ENCODE results near the gene ULK4. TPM values are rescaled to one million over a fixed set of nuclear protein-coding genes. Genes with fewer than 3 reads are reported as not detected.

Gene ULK4
- total RNA-seq, 1 experiment from 2014 or later: 6.3 TPM

DNA sequence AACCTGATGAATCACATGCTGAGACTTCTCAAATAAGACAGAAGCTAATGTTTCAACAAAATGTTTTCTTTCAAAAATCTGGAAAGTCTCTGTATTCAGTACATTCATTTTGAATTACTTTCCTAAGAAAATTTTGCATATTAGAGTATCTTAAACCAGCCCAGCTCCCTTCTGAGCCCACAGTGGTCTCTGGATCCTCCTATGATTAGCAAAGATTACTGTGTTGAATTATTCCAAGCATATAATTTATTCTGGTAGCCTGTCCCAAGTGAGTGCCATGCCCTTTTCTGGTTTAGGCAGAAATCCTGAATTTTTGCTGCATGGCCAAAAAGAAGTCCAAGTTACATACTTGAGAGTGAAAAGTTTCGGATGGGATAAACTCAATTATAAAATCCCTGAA, 483.6 kb downstream of the ULK4 start:
- Histone ChIP-seq H3K9ac (ENCODE audit: low read length) (no peak overlapping the region), H3K9me3 (ENCODE audit: control insufficient read depth in 1 of 2, insufficient read depth in 1 of 2, low read depth in 1 of 2, low read length in 2 of 2) (peaks cover 0 to 5% of the 10 kb centered on the region in 2 experiments; a peak in 2 of 4 replicates), H3K4me1 (ENCODE audit: control insufficient read depth in 1 of 2, insufficient read depth in 2 of 2, low read length in 2 of 2) (no peaks in the 10 kb centered on the region), H3K36me3 (ENCODE audit: control insufficient read depth in 1 of 2, insufficient read depth in 2 of 2, low read length in 2 of 2) (no peaks in the 10 kb centered on the region), H3K27me3 (ENCODE audit: insufficient read depth, low read length) (no peaks in the 10 kb centered on the region), H2AFZ (ENCODE audit: low read depth, low read length, poor library complexity, severe bottlenecking) (no peak overlapping the region), H4K20me1 (ENCODE audit: insufficient read depth) (no peaks in the 10 kb centered on the region), H3K4me2 (ENCODE audit: low read length) (no peak overlapping the region), H3K4me3 (replicated peaks in 1 of 2; ENCODE audit: low read depth in 1 of 2, low read length in 2 of 2) (no peak overlapping the region), H3K27ac (ENCODE audit: low read depth, low read length) (no peak overlapping the region), H3K9me2 (ENCODE audit: insufficient read depth) (no peaks in the 10 kb centered on the region), H3K79me2 (ENCODE audit: insufficient read depth, low read length) (no peaks in the 10 kb centered on the region)
- intact Hi-C loops (cut with micrococcal nuclease): no loop called here
- no peak for TF ChIP-seq POLR2AphosphoS5 (IDR thresholded peaks at IDR 0.05; ENCODE audit: low read depth, low read length)
- TF ChIP-seq POLR2A (IDR thresholded peaks at IDR 0.05; ENCODE audit: borderline replicate concordance, extremely low read depth, insufficient read depth, insufficient read length): no peak
- TF ChIP-seq EZH2 (IDR thresholded peaks at IDR 0.05): no peak
- no peak for TF ChIP-seq JUND (IDR thresholded peaks at IDR 0.05)
- TF ChIP-seq, protein P1, sequence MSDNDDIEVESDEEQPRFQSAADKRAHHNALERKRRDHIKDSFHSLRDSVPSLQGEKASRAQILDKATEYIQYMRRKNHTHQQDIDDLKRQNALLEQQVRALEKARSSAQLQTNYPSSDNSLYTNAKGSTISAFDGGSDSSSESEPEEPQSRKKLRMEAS (IDR thresholded peaks at IDR 0.05): no peak
- TF ChIP-seq RAD21 (IDR thresholded peaks at IDR 0.05; ENCODE audit: low read depth): no peak
- TF ChIP-seq SIN3A (IDR thresholded peaks at IDR 0.05; ENCODE audit: low read depth): no peak
- TF ChIP-seq SRF (IDR thresholded peaks at IDR 0.05; ENCODE audit: low read depth): no peak
- no peak for TF ChIP-seq YY1 (IDR thresholded peaks at IDR 0.05; ENCODE audit: extremely low read depth, insufficient replicate concordance, low read depth, low read length)
- TF ChIP-seq, protein P2, sequence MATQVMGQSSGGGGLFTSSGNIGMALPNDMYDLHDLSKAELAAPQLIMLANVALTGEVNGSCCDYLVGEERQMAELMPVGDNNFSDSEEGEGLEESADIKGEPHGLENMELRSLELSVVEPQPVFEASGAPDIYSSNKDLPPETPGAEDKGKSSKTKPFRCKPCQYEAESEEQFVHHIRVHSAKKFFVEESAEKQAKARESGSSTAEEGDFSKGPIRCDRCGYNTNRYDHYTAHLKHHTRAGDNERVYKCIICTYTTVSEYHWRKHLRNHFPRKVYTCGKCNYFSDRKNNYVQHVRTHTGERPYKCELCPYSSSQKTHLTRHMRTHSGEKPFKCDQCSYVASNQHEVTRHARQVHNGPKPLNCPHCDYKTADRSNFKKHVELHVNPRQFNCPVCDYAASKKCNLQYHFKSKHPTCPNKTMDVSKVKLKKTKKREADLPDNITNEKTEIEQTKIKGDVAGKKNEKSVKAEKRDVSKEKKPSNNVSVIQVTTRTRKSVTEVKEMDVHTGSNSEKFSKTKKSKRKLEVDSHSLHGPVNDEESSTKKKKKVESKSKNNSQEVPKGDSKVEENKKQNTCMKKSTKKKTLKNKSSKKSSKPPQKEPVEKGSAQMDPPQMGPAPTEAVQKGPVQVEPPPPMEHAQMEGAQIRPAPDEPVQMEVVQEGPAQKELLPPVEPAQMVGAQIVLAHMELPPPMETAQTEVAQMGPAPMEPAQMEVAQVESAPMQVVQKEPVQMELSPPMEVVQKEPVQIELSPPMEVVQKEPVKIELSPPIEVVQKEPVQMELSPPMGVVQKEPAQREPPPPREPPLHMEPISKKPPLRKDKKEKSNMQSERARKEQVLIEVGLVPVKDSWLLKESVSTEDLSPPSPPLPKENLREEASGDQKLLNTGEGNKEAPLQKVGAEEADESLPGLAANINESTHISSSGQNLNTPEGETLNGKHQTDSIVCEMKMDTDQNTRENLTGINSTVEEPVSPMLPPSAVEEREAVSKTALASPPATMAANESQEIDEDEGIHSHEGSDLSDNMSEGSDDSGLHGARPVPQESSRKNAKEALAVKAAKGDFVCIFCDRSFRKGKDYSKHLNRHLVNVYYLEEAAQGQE (IDR thresholded peaks at IDR 0.05; ENCODE audit: low read depth): no peak
- TF ChIP-seq ELF1 (IDR thresholded peaks at IDR 0.05; ENCODE audit: borderline replicate concordance, low read depth): no peak
- no peak for TF ChIP-seq CBX3 (IDR thresholded peaks at IDR 0.05; ENCODE audit: low read depth)
- TF ChIP-seq, protein P3, sequence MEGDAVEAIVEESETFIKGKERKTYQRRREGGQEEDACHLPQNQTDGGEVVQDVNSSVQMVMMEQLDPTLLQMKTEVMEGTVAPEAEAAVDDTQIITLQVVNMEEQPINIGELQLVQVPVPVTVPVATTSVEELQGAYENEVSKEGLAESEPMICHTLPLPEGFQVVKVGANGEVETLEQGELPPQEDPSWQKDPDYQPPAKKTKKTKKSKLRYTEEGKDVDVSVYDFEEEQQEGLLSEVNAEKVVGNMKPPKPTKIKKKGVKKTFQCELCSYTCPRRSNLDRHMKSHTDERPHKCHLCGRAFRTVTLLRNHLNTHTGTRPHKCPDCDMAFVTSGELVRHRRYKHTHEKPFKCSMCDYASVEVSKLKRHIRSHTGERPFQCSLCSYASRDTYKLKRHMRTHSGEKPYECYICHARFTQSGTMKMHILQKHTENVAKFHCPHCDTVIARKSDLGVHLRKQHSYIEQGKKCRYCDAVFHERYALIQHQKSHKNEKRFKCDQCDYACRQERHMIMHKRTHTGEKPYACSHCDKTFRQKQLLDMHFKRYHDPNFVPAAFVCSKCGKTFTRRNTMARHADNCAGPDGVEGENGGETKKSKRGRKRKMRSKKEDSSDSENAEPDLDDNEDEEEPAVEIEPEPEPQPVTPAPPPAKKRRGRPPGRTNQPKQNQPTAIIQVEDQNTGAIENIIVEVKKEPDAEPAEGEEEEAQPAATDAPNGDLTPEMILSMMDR (IDR thresholded peaks at IDR 0.05 in 2 of 3, conservative IDR thresholded peaks at IDR 0.05 in 1 of 3; ENCODE audit: borderline replicate concordance in 1 of 3, insufficient read depth in 1 of 3, low read depth in 2 of 3, low read length in 2 of 3): no peak
- TF ChIP-seq TCF7L2 (IDR thresholded peaks at IDR 0.05; ENCODE audit: borderline replicate concordance, extremely low read depth, insufficient read depth, insufficient read length): no peak
- no peak for TF ChIP-seq EGR1 (IDR thresholded peaks at IDR 0.05; ENCODE audit: low read depth)
- TF ChIP-seq, protein P4, sequence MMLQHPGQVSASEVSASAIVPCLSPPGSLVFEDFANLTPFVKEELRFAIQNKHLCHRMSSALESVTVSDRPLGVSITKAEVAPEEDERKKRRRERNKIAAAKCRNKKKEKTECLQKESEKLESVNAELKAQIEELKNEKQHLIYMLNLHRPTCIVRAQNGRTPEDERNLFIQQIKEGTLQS (IDR thresholded peaks at IDR 0.05): no peak
- TF ChIP-seq, protein P5, sequence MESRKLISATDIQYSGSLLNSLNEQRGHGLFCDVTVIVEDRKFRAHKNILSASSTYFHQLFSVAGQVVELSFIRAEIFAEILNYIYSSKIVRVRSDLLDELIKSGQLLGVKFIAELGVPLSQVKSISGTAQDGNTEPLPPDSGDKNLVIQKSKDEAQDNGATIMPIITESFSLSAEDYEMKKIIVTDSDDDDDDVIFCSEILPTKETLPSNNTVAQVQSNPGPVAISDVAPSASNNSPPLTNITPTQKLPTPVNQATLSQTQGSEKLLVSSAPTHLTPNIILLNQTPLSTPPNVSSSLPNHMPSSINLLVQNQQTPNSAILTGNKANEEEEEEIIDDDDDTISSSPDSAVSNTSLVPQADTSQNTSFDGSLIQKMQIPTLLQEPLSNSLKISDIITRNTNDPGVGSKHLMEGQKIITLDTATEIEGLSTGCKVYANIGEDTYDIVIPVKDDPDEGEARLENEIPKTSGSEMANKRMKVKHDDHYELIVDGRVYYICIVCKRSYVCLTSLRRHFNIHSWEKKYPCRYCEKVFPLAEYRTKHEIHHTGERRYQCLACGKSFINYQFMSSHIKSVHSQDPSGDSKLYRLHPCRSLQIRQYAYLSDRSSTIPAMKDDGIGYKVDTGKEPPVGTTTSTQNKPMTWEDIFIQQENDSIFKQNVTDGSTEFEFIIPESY (IDR thresholded peaks at IDR 0.05; ENCODE audit: extremely low read depth, insufficient replicate concordance, low read length): no peak
- BruUV-seq (replicated peaks): no TSS peak
- POLR2A ChIA-PET: no interaction called here
- CTCF ChIA-PET: no interaction called here
- ATAC-seq (no peak), DNase-seq (ENCODE audit: low read depth, low spot score) (no peak)
- RAD21 ChIA-PET (ENCODE audit: low non-redundant PET in 1 of 2, low total read pairs in 2 of 2, uncharacterized antibody in 2 of 2, unreplicated experiment in 2 of 2): no interaction called here
